CD4-positive, alpha-beta T cell (primary cell): ENCODE results near the gene FRY. TPM values are rescaled to one million over a fixed set of nuclear protein-coding genes. Genes with fewer than 3 reads are reported as not detected.
A peak's percentile ranks its signal among the peaks of the same experiment; 100 is the strongest.

Source experiments
- ATAC-seq: fragments of 200-7000 bp; cut with Tn5 transposase; one replicate; pipeline ENCODE4 v1.10.0; 2022; ENCODE audit warnings: mild to moderate bottlenecking; ENCODE audit not compliant: poor library complexity
- CTCF ChIA-PET: fragments of 350-600 bp; sonication (Branson Sonifier 250); formaldehyde crosslinking; loops from one replicate; lab custom pipeline; 2021; ENCODE audit warnings: antibody characterized with exemption, inconsistent platforms; lab: Charles Lee
- POLR2A ChIA-PET: fragments of 350-600 bp; sonication (Branson Sonifier 250); formaldehyde crosslinking; loops from one replicate; lab custom pipeline; 2021; ENCODE audit warnings: antibody characterized with exemption, inconsistent platforms; lab: Charles Lee
- DNase-seq, 14 experiments: peaks; one replicate each; pipeline ENCODE4 v3.0.0-alpha.2; 2013 to 2020; ENCODE audit warnings: mixed read lengths in 2 of 14
- H3K27ac ChIP-seq, 2 donors: one replicate each; pipeline versions ENCODE4 v1.5.1 to v1.7.0; 2013; ENCODE audit warnings: low read length in 2 of 2, low read depth in 1 of 2, mild to moderate bottlenecking in 1 of 2
- H3K27me3 ChIP-seq, 2 experiments: 1 replicate in 1 of 2; 2 replicates in 1 of 2; pipeline versions ENCODE4 v1.6.1 to v1.7.0; 2013; ENCODE audit warnings: low read length in 2 of 2, control low read depth in 1 of 2, mild to moderate bottlenecking in 1 of 2, moderate library complexity in 1 of 2; ENCODE audit not compliant: insufficient read depth in 2 of 2, control insufficient read depth in 1 of 2
- H3K36me3 ChIP-seq: one replicate; pipeline ENCODE4 v1.6.1; 2013; ENCODE audit warnings: low read length, control low read depth; ENCODE audit not compliant: insufficient read depth
- H3K4me1 ChIP-seq: one replicate; pipeline ENCODE4 v1.6.1; 2013; ENCODE audit warnings: low read length, control low read depth; ENCODE audit not compliant: insufficient read depth
- H3K4me3 ChIP-seq: one replicate; pipeline ENCODE4 v1.5.1; 2013; ENCODE audit warnings: mild to moderate bottlenecking, low read length, moderate library complexity
- H3K9me3 ChIP-seq, 2 experiments: 1 replicate in 1 of 2; 2 replicates in 1 of 2; pipeline versions ENCODE4 v1.6.1 to v1.7.0; 2013; ENCODE audit warnings: low read length in 2 of 2, mild to moderate bottlenecking in 2 of 2, control low read depth in 1 of 2, moderate library complexity in 1 of 2; ENCODE audit not compliant: control insufficient read depth in 1 of 2, insufficient read depth in 1 of 2
- H3K27ac Mint-ChIP-seq: one replicate; pipeline ENCODE4 v1.8.0; 2020; ENCODE audit warnings: mixed read lengths
- H3K27me3 Mint-ChIP-seq: one replicate; pipeline ENCODE4 v1.8.0; 2021; ENCODE audit warnings: mixed read lengths
- H3K36me3 Mint-ChIP-seq: one replicate; pipeline ENCODE4 v1.8.0; 2021; ENCODE audit warnings: low read depth, mixed read lengths
- H3K4me1 Mint-ChIP-seq: one replicate; pipeline ENCODE4 v1.8.0; 2021; ENCODE audit warnings: low read depth, mixed read lengths
- H3K4me3 Mint-ChIP-seq: one replicate; pipeline ENCODE4 v1.8.0; 2020; ENCODE audit warnings: mild to moderate bottlenecking, mixed read lengths
- H3K9me3 Mint-ChIP-seq: one replicate; pipeline ENCODE4 v1.8.0; 2020; ENCODE audit warnings: mixed read lengths
- CTCF ChIP-seq: fragments of 200-600 bp; IDR thresholded peaks from one replicate; pipeline ENCODE4 v1.8.0; 2022; ENCODE audit warnings: antibody characterized with exemption, mild to moderate bottlenecking
- intact Hi-C, 2 experiments: fragments of 100-400 bp; cut with DNase I in 1 of 2; cut with micrococcal nuclease in 1 of 2; formaldehyde crosslinking; loops; one replicate each; pipeline versions ENCODE4 v1.15.1 to v1.9.0; 2023 to 2025; cut with DNase I, micrococcal nuclease
- total RNA-seq, 174 experiments: library from RNA in 2 of 174; stranded (reverse) in 2 of 174; gene quantifications; one replicate each; pipeline ENCODE4 v1.2.3 and lab custom pipeline; 2021 to 2026

FRY gene
- total RNA-seq, 2 experiments from 2014 or later, result 13.7 to 18.4 TPM

DNA sequence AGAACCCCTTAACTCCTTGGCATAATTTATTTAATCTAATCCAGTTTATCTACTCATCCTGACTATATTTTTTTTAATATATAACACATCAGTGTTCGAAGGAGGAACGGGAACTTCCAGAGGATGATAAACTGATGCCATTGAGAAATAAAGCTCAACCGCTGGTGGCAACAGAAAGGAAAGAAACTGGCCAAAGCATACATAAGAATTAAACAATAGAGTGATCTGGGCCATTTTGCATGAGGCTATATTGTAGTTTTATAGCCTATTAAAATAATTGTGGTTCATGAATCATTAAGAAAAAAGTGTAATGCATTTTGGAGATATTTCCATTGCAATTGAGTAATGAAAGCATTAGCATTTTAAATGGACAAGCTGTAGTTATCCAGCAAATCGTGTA lies 94.2 kb downstream of the FRY start:
- Histone ChIP-seq H3K4me3 (no peak overlapping the region), H3K36me3 (no peaks in the 10 kb centered on the region), H3K27ac (no peak overlapping the region), H3K27me3 (no peaks in the 10 kb centered on the region), H3K4me1 (no peaks in the 10 kb centered on the region), H3K9me3 (peaks cover 0 to 4% of the 10 kb centered on the region in 2 experiments)
- DNase-seq (peak in 2 of 14 experiments; percentile 20 to 30), ATAC-seq (no peak)
- no peaks in the 10 kb centered on the region for H3K27me3 Mint-ChIP-seq
- no peak for TF ChIP-seq CTCF
- peaks cover 38% of the 10 kb centered on the region for H3K36me3 Mint-ChIP-seq
- CTCF ChIA-PET, result no interaction called here
- no peaks in the 10 kb centered on the region for H3K9me3 Mint-ChIP-seq
- intact Hi-C loops, result no loop called here
- H3K4me1 Mint-ChIP-seq, result no peaks in the 10 kb centered on the region
- POLR2A ChIA-PET, result no interaction called here
- no peak overlapping the region for H3K4me3 Mint-ChIP-seq
- no peak overlapping the region for H3K27ac Mint-ChIP-seq

DNA sequence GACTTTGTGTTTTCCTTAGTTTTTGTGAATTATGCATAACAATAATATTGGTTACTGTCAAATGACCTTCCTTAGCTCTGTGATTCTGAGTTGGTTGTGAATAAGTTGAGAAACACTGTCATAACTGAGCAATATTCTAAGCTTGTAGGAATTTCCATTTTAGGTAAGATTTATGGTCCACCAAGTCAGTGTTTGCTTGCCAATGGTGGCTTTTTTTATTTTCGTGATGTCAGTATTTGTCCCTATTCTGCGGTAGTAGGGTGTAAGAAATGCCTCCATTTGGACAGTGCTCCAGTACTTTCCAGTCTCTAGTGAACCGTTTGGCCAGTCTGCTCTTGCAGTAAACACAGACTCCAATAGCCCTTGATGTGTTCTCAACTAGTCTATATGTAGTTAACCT lies 94.7 kb downstream of the FRY start:
- POLR2A ChIA-PET, result no interaction called here
- H3K9me3 ChIP-seq, result peaks cover 0 to 4% of the 10 kb centered on the region in 2 experiments
- no peak for ATAC-seq
- H3K36me3 ChIP-seq, result no peaks in the 10 kb centered on the region
- no peak overlapping the region for H3K27ac Mint-ChIP-seq
- H3K27ac ChIP-seq, result no peak overlapping the region
- CTCF ChIA-PET, result interaction anchor here (1.2 kb wide), 1 partner anchor 17 kb away, joined by 3 read pairs; no protein-coding TSS in a partner anchor
- no peaks in the 10 kb centered on the region for H3K4me1 ChIP-seq
- no peaks in the 10 kb centered on the region for H3K27me3 Mint-ChIP-seq
- intact Hi-C loops, result no loop called here
- H3K9me3 Mint-ChIP-seq, result no peaks in the 10 kb centered on the region
- no peak overlapping the region for H3K4me3 Mint-ChIP-seq
- no peak overlapping the region for H3K4me3 ChIP-seq
- H3K36me3 Mint-ChIP-seq, result peaks cover 35% of the 10 kb centered on the region
- H3K4me1 Mint-ChIP-seq, result no peaks in the 10 kb centered on the region
- TF ChIP-seq CTCF, result no peak
- DNase-seq, result no peak
- no peaks in the 10 kb centered on the region for H3K27me3 ChIP-seq

GRCh38 chr13:32126756-32127155 lies 95.2 kb downstream of the FRY start:
- Histone ChIP-seq H3K9me3 (peaks cover 0 to 4% of the 10 kb centered on the region in 2 experiments), H3K4me3 (no peak overlapping the region), H3K4me1 (no peaks in the 10 kb centered on the region), H3K27me3 (no peaks in the 10 kb centered on the region), H3K36me3 (no peaks in the 10 kb centered on the region), H3K27ac (no peak overlapping the region)
- Mint-ChIP-seq H3K27me3 (no peaks in the 10 kb centered on the region), H3K4me1 (no peaks in the 10 kb centered on the region), H3K36me3 (peaks cover 35% of the 10 kb centered on the region), H3K27ac (no peak overlapping the region), H3K9me3 (no peaks in the 10 kb centered on the region), H3K4me3 (no peak overlapping the region)
- DNase-seq, result no peak
- ATAC-seq, result no peak
- CTCF ChIA-PET, result interaction anchor here (1.2 kb wide), 1 partner anchor 17 kb away, joined by 3 read pairs; no protein-coding TSS in a partner anchor
- POLR2A ChIA-PET, result no interaction called here
- intact Hi-C loops, result no loop called here
- TF ChIP-seq CTCF, result no peak
